SK-N-SH (cell line): ENCODE data around the gene PFKFB3. TPM values are rescaled to one million over a fixed set of nuclear protein-coding genes. Genes with fewer than 3 reads are reported as not detected.

Source experiments
- CTCF ChIA-PET: fragments of 300-600, 350-600 bp; formaldehyde crosslinking; extraction: SDS; loops from one replicate; lab custom pipeline; 2021; lab: Yijun Ruan, JAX
- POLR2A ChIA-PET: fragments of 350-600 bp; sonication (Branson Sonifier 250); formaldehyde crosslinking; extraction: SDS; loops from one replicate; lab custom pipeline; 2020; ENCODE audit warnings: antibody characterized with exemption, inconsistent platforms; lab: Yijun Ruan, JAX
- DNase-seq: peaks from one replicate; pipeline ENCODE4 v3.0.0; 2012
- H2AFZ ChIP-seq: fragments of 200-600 bp; sonication (generic); 2 replicates; pipeline ENCODE4 v1.8.1; 2016; ENCODE audit warnings: antibody characterized with exemption, mild to moderate bottlenecking, low read depth
- H3F3A ChIP-seq: fragments of 200-600 bp; sonication (generic); replicated peaks from 2 replicates; pipeline ENCODE3; 2016; ENCODE audit warnings: antibody characterized with exemption, mild to moderate bottlenecking; ENCODE audit not compliant: insufficient read depth
- H3K27ac ChIP-seq, 2 experiments: fragments of 200-500 bp in 1 of 2; fragments of 200-600 bp in 1 of 2; sonication (Bioruptor generic) in 1 of 2; sonication (generic), shearing (Covaris generic) in 1 of 2; 2 replicates each; pipeline versions ENCODE4 v1.5.1 to v1.6.1; 2014 to 2016; ENCODE audit warnings: low read depth in 2 of 2, inconsistent platforms in 1 of 2, low read length in 1 of 2, mild to moderate bottlenecking in 1 of 2, mixed read lengths in 1 of 2
- H3K27me3 ChIP-seq: fragments of 200-600 bp; sonication (generic), shearing (Covaris generic); 2 replicates; pipeline ENCODE4 v1.6.1; 2016; ENCODE audit warnings: mixed run types; ENCODE audit not compliant: insufficient read depth
- H3K36me3 ChIP-seq, 2 experiments: fragments of 200-500 bp in 1 of 2; fragments of 200-600 bp in 1 of 2; sonication (Bioruptor generic) in 1 of 2; sonication (generic) in 1 of 2; replicated peaks in 1 of 2; 2 replicates each; pipeline versions ENCODE3 to v1.5.1; 2014 to 2016; ENCODE audit warnings: low read length in 1 of 2, mild to moderate bottlenecking in 1 of 2; ENCODE audit not compliant: insufficient read depth in 2 of 2, control insufficient read depth in 1 of 2
- H3K4me1 ChIP-seq, 2 experiments: fragments of 200-500 bp in 1 of 2; fragments of 200-600 bp in 1 of 2; sonication (Bioruptor generic) in 1 of 2; sonication (generic), shearing (Covaris generic) in 1 of 2; 2 replicates each; pipeline versions ENCODE4 v1.5.1 to v1.6.1; 2014 to 2016; ENCODE audit warnings: low read depth in 1 of 2, low read length in 1 of 2, mixed run types in 1 of 2; ENCODE audit not compliant: insufficient read depth in 2 of 2, control insufficient read depth in 1 of 2
- H3K4me2 ChIP-seq: fragments of 200-600 bp; sonication (generic), shearing (Covaris generic); 2 replicates; pipeline ENCODE4 v1.6.1; 2017; ENCODE audit warnings: mixed run types
- H3K4me3 ChIP-seq, 2 experiments: fragments of 200-500 bp in 1 of 2; fragments of 200-600 bp in 1 of 2; sonication (Bioruptor generic) in 1 of 2; sonication (generic), shearing (Covaris generic) in 1 of 2; 2 replicates each; pipeline versions ENCODE4 v1.5.1 to v1.8.1; 2014 to 2016; ENCODE audit warnings: low read depth in 2 of 2, inconsistent platforms in 1 of 2, low read length in 1 of 2, mild to moderate bottlenecking in 1 of 2, mixed read lengths in 1 of 2, moderate library complexity in 1 of 2
- H3K79me2 ChIP-seq: fragments of 200-600 bp; sonication (generic); 2 replicates; pipeline ENCODE4 v1.8.1; 2017; ENCODE audit warnings: mild to moderate bottlenecking; ENCODE audit not compliant: insufficient read depth
- H3K9ac ChIP-seq: fragments of 200-600 bp; sonication (generic); 2 replicates; pipeline ENCODE4 v1.6.1; 2017; ENCODE audit warnings: mixed run types
- H3K9me2 ChIP-seq: fragments of 200-600 bp; sonication (generic); 2 replicates; pipeline ENCODE4 v1.6.1; 2017; ENCODE audit warnings: mixed run types
- H3K9me3 ChIP-seq: fragments of 200-600 bp; sonication (generic); 2 replicates; pipeline ENCODE4 v1.6.1; 2017; ENCODE audit warnings: mixed run types, mild to moderate bottlenecking, moderate library complexity
- H4K20me1 ChIP-seq: fragments of 200-600 bp; sonication (generic); 2 replicates; pipeline ENCODE4 v1.6.1; 2017; ENCODE audit warnings: mild to moderate bottlenecking, mixed run types; ENCODE audit not compliant: insufficient read depth
- CHD2 ChIP-seq: fragments of 150-350 bp; IDR thresholded peaks from 2 replicates; pipeline ENCODE4 v1.6.1; 2018; ENCODE audit warnings: low read length; ENCODE audit not compliant: partially characterized antibody
- EP300 ChIP-seq, 2 experiments: IDR thresholded peaks; 2 replicates each; pipeline versions ENCODE4 v1.4.0 to v1.6.1; 2012; ENCODE audit warnings: borderline replicate concordance in 1 of 2, low read depth in 1 of 2, low read length in 1 of 2
- FOSL2 ChIP-seq: IDR thresholded peaks from 2 replicates; pipeline ENCODE4 v1.4.0; 2012; ENCODE audit warnings: low read depth, mild to moderate bottlenecking, moderate library complexity, borderline replicate concordance
- FOXJ3 ChIP-seq: sonication (generic); formaldehyde crosslinking; IDR thresholded peaks from 2 replicates; pipeline ENCODE4 v1.5.1; 2020; ENCODE audit warnings: mild to moderate bottlenecking, missing genetic modification reagents
- FOXM1 ChIP-seq: IDR thresholded peaks from 2 replicates; pipeline ENCODE4 v1.4.0; 2012; ENCODE audit warnings: low read depth, mild to moderate bottlenecking
- JUND ChIP-seq: IDR thresholded peaks from 2 replicates; pipeline ENCODE4 v1.4.0; 2012
- MAX ChIP-seq: IDR thresholded peaks from 2 replicates; pipeline ENCODE4 v1.4.0; 2012; ENCODE audit warnings: low read depth
- MXI1 ChIP-seq: IDR thresholded peaks from 2 replicates; pipeline ENCODE4 v1.6.1; 2012; ENCODE audit warnings: mild to moderate bottlenecking, low read depth, low read length, improper control_type of control experiment
- POLR2AphosphoS5 ChIP-seq: IDR thresholded peaks from 2 replicates; pipeline ENCODE4 v1.6.1; 2012; ENCODE audit warnings: low read depth, low read length
- RAD21 ChIP-seq: IDR thresholded peaks from 2 replicates; pipeline ENCODE4 v1.6.1; 2012; ENCODE audit warnings: mild to moderate bottlenecking, low read length
- RCOR1 ChIP-seq: fragments of 150-350 bp; IDR thresholded peaks from 2 replicates; pipeline ENCODE4 v1.6.1; 2017; ENCODE audit warnings: antibody characterized with exemption, low read length
- RFX5 ChIP-seq: IDR thresholded peaks from 2 replicates; pipeline ENCODE4 v1.6.1; 2012; ENCODE audit warnings: mild to moderate bottlenecking, improper control_type of control experiment, low read length
- RXRA ChIP-seq: IDR thresholded peaks from 2 replicates; pipeline ENCODE4 v1.4.0; 2012; ENCODE audit warnings: low read depth, mild to moderate bottlenecking, borderline replicate concordance
- SIN3A ChIP-seq: IDR thresholded peaks from 2 replicates; pipeline ENCODE4 v1.6.1; 2012; ENCODE audit warnings: low read depth, mild to moderate bottlenecking, low read length, moderate library complexity, borderline replicate concordance
- SMC3 ChIP-seq: IDR thresholded peaks from 2 replicates; pipeline ENCODE4 v1.6.1; 2012; ENCODE audit warnings: low read depth, low read length, improper control_type of control experiment
- TAF1 ChIP-seq: IDR thresholded peaks from 2 replicates; pipeline ENCODE4 v1.6.1; 2012; ENCODE audit warnings: low read depth, mild to moderate bottlenecking, low read length, moderate library complexity, borderline replicate concordance
- TCF12 ChIP-seq: IDR thresholded peaks from 2 replicates; pipeline ENCODE4 v1.4.0; 2012
- TEAD4 ChIP-seq: IDR thresholded peaks from 2 replicates; pipeline ENCODE4 v1.4.0; 2012; ENCODE audit warnings: mild to moderate bottlenecking, borderline replicate concordance; ENCODE audit not compliant: insufficient read depth
- WGBS: methylation state at CpG from one replicate; pipeline ENCODE4 v1.1.6; 2017; ENCODE audit warnings: low lambda C conversion rate; 5-methylcytosine and 5-hydroxymethylcytosine counted together
- polyA plus RNA-seq, 3 experiments: library from polyadenylated mRNA; depleted of rRNA; stranded (reverse); fragments of >200 nt; gene quantifications; 2 replicates each; pipeline ENCODE4 v1.2.3, GENCODE V29; 2012
- TF ChIP-seq, protein P1 (sequence below): IDR thresholded peaks from 2 replicates; pipeline ENCODE4 v1.6.1; 2012; ENCODE audit warnings: mild to moderate bottlenecking, low read depth, low read length, moderate library complexity
- TF ChIP-seq, protein P2 (sequence below): fragments of 150-350 bp; IDR thresholded peaks from 2 replicates; pipeline ENCODE4 v1.6.1; 2016; ENCODE audit warnings: mild to moderate bottlenecking, low read depth, low read length

The PFKFB3 gene
- polyA plus RNA-seq, 1 of the 3 experiments (the other 2 are of a cell fraction), result 59.7 TPM

GRCh38 chr10:6273351-6273750, 70.6 kb downstream of the PFKFB3 start:
- H3F3A ChIP-seq, result peaks cover 19% of the 10 kb centered on the region
- POLR2A ChIA-PET, result no interaction called here
- H3K36me3 ChIP-seq, result no peaks in the 10 kb centered on the region
- H3K79me2 ChIP-seq, result no peaks in the 10 kb centered on the region
- no peak for TF ChIP-seq MXI1
- TF ChIP-seq TEAD4, result no peak
- no peak for TF ChIP-seq SIN3A
- no peak for TF ChIP-seq EP300 (IDR thresholded peaks at IDR 0.05; ENCODE audit: borderline replicate concordance in 1 of 2, low read depth in 1 of 2, low read length in 1 of 2)
- TF ChIP-seq, protein P1, sequence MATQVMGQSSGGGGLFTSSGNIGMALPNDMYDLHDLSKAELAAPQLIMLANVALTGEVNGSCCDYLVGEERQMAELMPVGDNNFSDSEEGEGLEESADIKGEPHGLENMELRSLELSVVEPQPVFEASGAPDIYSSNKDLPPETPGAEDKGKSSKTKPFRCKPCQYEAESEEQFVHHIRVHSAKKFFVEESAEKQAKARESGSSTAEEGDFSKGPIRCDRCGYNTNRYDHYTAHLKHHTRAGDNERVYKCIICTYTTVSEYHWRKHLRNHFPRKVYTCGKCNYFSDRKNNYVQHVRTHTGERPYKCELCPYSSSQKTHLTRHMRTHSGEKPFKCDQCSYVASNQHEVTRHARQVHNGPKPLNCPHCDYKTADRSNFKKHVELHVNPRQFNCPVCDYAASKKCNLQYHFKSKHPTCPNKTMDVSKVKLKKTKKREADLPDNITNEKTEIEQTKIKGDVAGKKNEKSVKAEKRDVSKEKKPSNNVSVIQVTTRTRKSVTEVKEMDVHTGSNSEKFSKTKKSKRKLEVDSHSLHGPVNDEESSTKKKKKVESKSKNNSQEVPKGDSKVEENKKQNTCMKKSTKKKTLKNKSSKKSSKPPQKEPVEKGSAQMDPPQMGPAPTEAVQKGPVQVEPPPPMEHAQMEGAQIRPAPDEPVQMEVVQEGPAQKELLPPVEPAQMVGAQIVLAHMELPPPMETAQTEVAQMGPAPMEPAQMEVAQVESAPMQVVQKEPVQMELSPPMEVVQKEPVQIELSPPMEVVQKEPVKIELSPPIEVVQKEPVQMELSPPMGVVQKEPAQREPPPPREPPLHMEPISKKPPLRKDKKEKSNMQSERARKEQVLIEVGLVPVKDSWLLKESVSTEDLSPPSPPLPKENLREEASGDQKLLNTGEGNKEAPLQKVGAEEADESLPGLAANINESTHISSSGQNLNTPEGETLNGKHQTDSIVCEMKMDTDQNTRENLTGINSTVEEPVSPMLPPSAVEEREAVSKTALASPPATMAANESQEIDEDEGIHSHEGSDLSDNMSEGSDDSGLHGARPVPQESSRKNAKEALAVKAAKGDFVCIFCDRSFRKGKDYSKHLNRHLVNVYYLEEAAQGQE, result no peak
- no peak for TF ChIP-seq CHD2
- no peak for TF ChIP-seq FOXJ3
- TF ChIP-seq RFX5, result no peak
- TF ChIP-seq FOXM1, result no peak
- TF ChIP-seq RAD21, result no peak
- TF ChIP-seq, protein P2, sequence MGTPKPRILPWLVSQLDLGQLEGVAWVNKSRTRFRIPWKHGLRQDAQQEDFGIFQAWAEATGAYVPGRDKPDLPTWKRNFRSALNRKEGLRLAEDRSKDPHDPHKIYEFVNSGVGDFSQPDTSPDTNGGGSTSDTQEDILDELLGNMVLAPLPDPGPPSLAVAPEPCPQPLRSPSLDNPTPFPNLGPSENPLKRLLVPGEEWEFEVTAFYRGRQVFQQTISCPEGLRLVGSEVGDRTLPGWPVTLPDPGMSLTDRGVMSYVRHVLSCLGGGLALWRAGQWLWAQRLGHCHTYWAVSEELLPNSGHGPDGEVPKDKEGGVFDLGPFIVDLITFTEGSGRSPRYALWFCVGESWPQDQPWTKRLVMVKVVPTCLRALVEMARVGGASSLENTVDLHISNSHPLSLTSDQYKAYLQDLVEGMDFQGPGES, result no peak
- TF ChIP-seq JUND, result no peak
- TF ChIP-seq POLR2AphosphoS5, result no peak
- no peak for TF ChIP-seq TCF12
- no peak for TF ChIP-seq TAF1
- TF ChIP-seq FOSL2, result no peak
- no peak for TF ChIP-seq RCOR1
- no peak for TF ChIP-seq SMC3
- TF ChIP-seq MAX, result no peak
- no peak for TF ChIP-seq RXRA
- no peak overlapping the region for H2AFZ ChIP-seq
- H3K4me3 ChIP-seq, result no peak overlapping the region
- no peak overlapping the region for H3K9ac ChIP-seq
- no peak overlapping the region for H3K27ac ChIP-seq
- no peaks in the 10 kb centered on the region for H3K9me3 ChIP-seq
- WGBS, result 95% methylated on average over 11 of the region's 11 CpGs
- DNase-seq, result no peak
- H3K27me3 ChIP-seq, result no peaks in the 10 kb centered on the region
- CTCF ChIA-PET, result no interaction called here
- H3K9me2 ChIP-seq, result no peaks in the 10 kb centered on the region
- H4K20me1 ChIP-seq, result no peaks in the 10 kb centered on the region
- peaks cover 0 to 13% of the 10 kb centered on the region in 2 experiments; a peak in 2 of 4 replicates for H3K4me1 ChIP-seq
- H3K4me2 ChIP-seq, result no peak overlapping the region
